HepG2 (cell line): ENCODE measurements around the gene SOX13. TPM values are rescaled to one million over a fixed set of nuclear protein-coding genes. Genes with fewer than 3 reads are reported as not detected.

Source experiments
- CHD2 ChIP-seq: IDR thresholded peaks from 2 replicates; pipeline ENCODE4 v1.6.1; 2011; ENCODE audit warnings: low read depth, low read length, improper control_type of control experiment
- LRRFIP1 ChIP-seq: sonication (generic); formaldehyde crosslinking; conservative IDR thresholded peaks from 2 replicates; pipeline ENCODE4 v1.4.0; 2020; ENCODE audit warnings: missing genetic modification reagents
- MLLT10 ChIP-seq: sonication (generic); formaldehyde crosslinking; IDR thresholded peaks from 2 replicates; pipeline ENCODE4 v1.4.0; 2020; ENCODE audit warnings: missing genetic modification reagents
- ONECUT2 ChIP-seq: sonication (generic); formaldehyde crosslinking; IDR thresholded peaks from 2 replicates; pipeline ENCODE4 v1.4.0; 2020; ENCODE audit warnings: missing genetic modification reagents
- PHF21A ChIP-seq: sonication (generic); formaldehyde crosslinking; IDR thresholded peaks from 2 replicates; pipeline ENCODE4 v1.5.0; 2020; ENCODE audit warnings: mild to moderate bottlenecking, missing genetic modification reagents
- TAF15 ChIP-seq: fragments of 200-400 bp; formaldehyde crosslinking; IDR thresholded peaks from one replicate; pipeline ENCODE4 v1.6.1; 2018; ENCODE audit warnings: mild to moderate bottlenecking, low read depth, low read length; ENCODE audit not compliant: poor library complexity, severe bottlenecking
- TCF12 ChIP-seq, 2 experiments: fragments of 450-650 bp in 1 of 2; sonication (generic) in 1 of 2; formaldehyde crosslinking in 1 of 2; IDR thresholded peaks; 2 replicates each; pipeline versions ENCODE4 v1.6.1 to v1.8.0; 2017 to 2022; ENCODE audit warnings: antibody characterized with exemption in 1 of 2, mild to moderate bottlenecking in 1 of 2, missing genetic modification reagents in 1 of 2, moderate library complexity in 1 of 2
- TEAD2 ChIP-seq: sonication (generic); formaldehyde crosslinking; IDR thresholded peaks from 2 replicates; pipeline ENCODE4 v1.9.0; 2021; ENCODE audit warnings: missing genetic modification reagents
- YY1 ChIP-seq: IDR thresholded peaks from 2 replicates; pipeline ENCODE4 v1.6.1; 2011; ENCODE audit warnings: low read length, low read depth, moderate library complexity, mild to moderate bottlenecking; ENCODE audit not compliant: insufficient read depth, insufficient replicate concordance
- ZBTB25 ChIP-seq: IDR thresholded peaks from 2 replicates; pipeline ENCODE4 v1.6.1; 2018; ENCODE audit warnings: missing genetic modification reagents
- ZMYM4 ChIP-seq: sonication (generic); formaldehyde crosslinking; IDR thresholded peaks from 2 replicates; pipeline ENCODE4 v1.8.1; 2023; ENCODE audit warnings: mild to moderate bottlenecking, missing genetic modification reagents
- ZNF484 ChIP-seq: sonication (generic); formaldehyde crosslinking; IDR thresholded peaks from 2 replicates; pipeline ENCODE4 v1.5.1; 2020; ENCODE audit warnings: mild to moderate bottlenecking, low read depth, missing genetic modification reagents, borderline replicate concordance
- ZNF576 ChIP-seq: sonication (generic); formaldehyde crosslinking; IDR thresholded peaks from 2 replicates; pipeline ENCODE4 v1.4.0; 2020; ENCODE audit warnings: mild to moderate bottlenecking, missing genetic modification reagents
- ZNF704 ChIP-seq: sonication (generic); formaldehyde crosslinking; IDR thresholded peaks from 2 replicates; pipeline ENCODE4 v1.8.1; 2023; ENCODE audit warnings: mild to moderate bottlenecking, inconsistent platforms, moderate library complexity, missing genetic modification reagents, borderline replicate concordance
- ZNF761 ChIP-seq: sonication (generic); formaldehyde crosslinking; conservative IDR thresholded peaks from 2 replicates; pipeline ENCODE4 v1.4.0; 2020; ENCODE audit warnings: mild to moderate bottlenecking, missing genetic modification reagents
- ZNF777 ChIP-seq: sonication (generic); formaldehyde crosslinking; IDR thresholded peaks from 2 replicates; pipeline ENCODE4 v1.4.0; 2020; ENCODE audit warnings: missing genetic modification reagents
- ZSCAN5A ChIP-seq: sonication (generic); formaldehyde crosslinking; IDR thresholded peaks from 2 replicates; pipeline ENCODE4 v1.8.0; 2022; ENCODE audit warnings: mild to moderate bottlenecking, missing genetic modification reagents, borderline replicate concordance
- polyA plus RNA-seq, 8 experiments: library from polyadenylated mRNA; depleted of rRNA in 3 of 8; stranded (reverse) in 7 of 8; unstranded in 1 of 8; fragments of >200 nt; fragmentation: Illumina TruSeq in 4 of 8; extraction: Trizol in 4 of 8; gene quantifications; 2 replicates each; pipeline versions ENCODE4 v1.2.1 to v1.2.3, GENCODE V29; 2011 to 2016; ENCODE audit warnings: low read depth in 4 of 8, missing spikeins in 1 of 8, mixed read lengths in 1 of 8; ENCODE audit not compliant: insufficient read depth in 1 of 8
- total RNA-seq, 5 experiments: library from RNA; depleted of rRNA; stranded (reverse); fragments of >200 nt; fragmentation: Illumina TruSeq; extraction: Trizol; gene quantifications; 2 replicates each; pipeline ENCODE4 v1.2.3, GENCODE V29; 2016; ENCODE audit warnings: low read depth in 1 of 5
- TF ChIP-seq, protein P1 (sequence below): sonication (generic); formaldehyde crosslinking; IDR thresholded peaks from 2 replicates; pipeline ENCODE4 v1.8.0; 2022; ENCODE audit warnings: missing genetic modification reagents, mild to moderate bottlenecking, borderline replicate concordance

SOX13 gene
- total and polyA plus RNA-seq, 2 of the 13 experiments (the other 11 are each of a cell fraction or from before 2014, with no cell fraction given): 13.3 to 15.8 TPM

DNA sequence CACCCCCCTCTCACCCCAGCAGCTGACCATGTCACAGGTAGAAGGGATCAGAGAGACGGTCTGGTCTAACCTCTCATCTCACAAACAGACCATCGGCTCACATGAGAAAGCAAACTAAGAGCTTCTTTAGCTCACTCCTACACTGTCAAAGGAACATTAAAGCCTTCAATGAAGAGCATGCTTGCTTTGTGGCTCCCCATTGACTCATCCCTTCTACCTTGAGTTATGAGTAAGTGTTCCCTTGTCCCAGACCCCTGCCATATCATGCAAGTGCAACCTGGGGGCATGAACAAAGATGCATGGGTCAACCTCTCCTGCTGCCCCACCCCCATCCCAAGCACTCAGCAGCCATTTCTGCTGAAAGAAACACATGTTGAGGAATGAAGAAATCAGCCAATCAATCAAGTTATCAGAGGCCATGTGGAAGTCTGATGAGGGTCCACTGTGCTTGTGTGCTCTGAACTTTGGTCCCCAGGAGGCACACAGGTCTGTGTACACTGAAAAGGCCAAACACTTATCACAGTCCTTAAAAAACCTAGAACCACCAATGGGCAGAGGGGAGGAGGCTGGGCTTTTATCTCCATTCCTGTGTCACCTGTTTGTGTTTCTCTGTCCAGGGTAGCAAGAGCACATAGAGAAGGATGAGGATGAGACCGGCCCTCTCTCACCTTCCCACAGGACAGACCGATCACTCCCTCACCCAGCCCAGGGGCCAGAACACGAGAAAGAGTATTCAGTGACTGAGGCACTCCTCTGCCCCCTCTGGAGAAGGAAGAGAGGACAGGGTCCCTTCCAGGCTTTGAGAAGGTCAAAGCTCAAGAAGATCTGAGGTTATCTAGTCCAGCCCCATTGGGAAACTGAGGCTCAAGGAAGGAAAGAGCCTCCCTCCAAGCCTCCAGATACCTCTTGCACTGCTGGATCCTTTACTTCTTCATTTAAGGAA lies 69.4 kb downstream of the SOX13 start (continued):
- TF ChIP-seq, protein P1, sequence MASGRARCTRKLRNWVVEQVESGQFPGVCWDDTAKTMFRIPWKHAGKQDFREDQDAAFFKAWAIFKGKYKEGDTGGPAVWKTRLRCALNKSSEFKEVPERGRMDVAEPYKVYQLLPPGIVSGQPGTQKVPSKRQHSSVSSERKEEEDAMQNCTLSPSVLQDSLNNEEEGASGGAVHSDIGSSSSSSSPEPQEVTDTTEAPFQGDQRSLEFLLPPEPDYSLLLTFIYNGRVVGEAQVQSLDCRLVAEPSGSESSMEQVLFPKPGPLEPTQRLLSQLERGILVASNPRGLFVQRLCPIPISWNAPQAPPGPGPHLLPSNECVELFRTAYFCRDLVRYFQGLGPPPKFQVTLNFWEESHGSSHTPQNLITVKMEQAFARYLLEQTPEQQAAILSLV (CRISPR knock-in tag): no peak
- TF ChIP-seq YY1 (peak; percentile 48), MLLT10 (CRISPR knock-in tag) (no peak), PHF21A (CRISPR knock-in tag) (0 out of 2 replicates have a peak, but pooled peaks have one; percentile 32), ZNF484 (CRISPR knock-in tag) (no peak), ZSCAN5A (CRISPR knock-in tag) (no peak), LRRFIP1 (CRISPR knock-in tag) (no peak), CHD2 (no peak), ZBTB25 (CRISPR knock-in tag) (no peak), ZNF761 (CRISPR knock-in tag) (no peak), ZMYM4 (CRISPR knock-in tag) (0 out of 2 replicates have a peak, but pooled peaks have one; percentile 24), TAF15 (no peak), ZNF777 (CRISPR knock-in tag) (no peak), TEAD2 (CRISPR knock-in tag) (no peak), TCF12 (IDR thresholded peaks at IDR 0.05) (no peak), TCF12 (CRISPR knock-in tag; IDR thresholded peaks at IDR 0.05) (no peak), ONECUT2 (CRISPR knock-in tag) (peak; percentile 32; the same call in 1 of the 2 replicates), ZNF576 (no peak), ZNF704 (CRISPR knock-in tag) (no peak)
